Stimulated activated CD8-positive, alpha-beta memory T cell treated with anti-CD3 and anti-CD28 coated beads, Interleukin-15, amount 100 ng/mL, for 48 hours (primary cell): ENCODE measurements around the gene FOXB2.
"Not testable (repeated sequence)": the region's sequence is repeated elsewhere in the genome, so short reads cannot be mapped to it uniquely, and the experiment has no call there.

Experiments
- DNase-seq, 2 donors: peaks; one replicate each; pipeline ENCODE4 v3.0.0-alpha.2; 2020; ENCODE audit warnings: low read depth in 2 of 2

FOXB2 gene

GRCh38 chr9:77016526-77017504 is 2.6 kb upstream of the FOXB2 start:
- no peak for DNase-seq

GRCh38 chr9:77017505-77017894 is 2.0 kb upstream of the FOXB2 start:
- DNase-seq = no peak

GRCh38 chr9:77018058-77018968 is 1.1 kb upstream of the FOXB2 start:
- no peak for DNase-seq

GRCh38 chr9:77018969-77019235 is 553 bp upstream of the FOXB2 start:
- DNase-seq = no peak

- no peak for DNase-seq
Measured at GRCh38 chr9:77019926-77020412, 514 bp downstream of the FOXB2 start.

GRCh38 chr9:77020413-77021290 is 1.2 kb downstream of the FOXB2 start:
- DNase-seq = no peak

- no peak for DNase-seq
Measured at GRCh38 chr9:77021291-77021894, 1.9 kb downstream of the FOXB2 start.

GRCh38 chr9:77021922-77022782 is 2.7 kb downstream of the FOXB2 start:
- DNase-seq = no peak

- DNase-seq = no peak
Measured at GRCh38 chr9:77022783-77023440, 3.5 kb downstream of the FOXB2 start.

- no peak for DNase-seq
Measured at GRCh38 chr9:77023726-77024125, 4.3 kb downstream of the FOXB2 start.

GRCh38 chr9:77024776-77025545 is 5.5 kb downstream of the FOXB2 start:
- DNase-seq = no peak

GRCh38 chr9:77028478-77028877 is 9.0 kb downstream of the FOXB2 start:
- no peak for DNase-seq

GRCh38 chr9:77030045-77030444 is 10.6 kb downstream of the FOXB2 start:
- no peak for DNase-seq

GRCh38 chr9:77038281-77039036 is 19.0 kb downstream of the FOXB2 start:
- DNase-seq = no peak

- no peak for DNase-seq
Measured at GRCh38 chr9:77040340-77040739, 20.9 kb downstream of the FOXB2 start.

- DNase-seq = not testable (repeated sequence)
Measured at GRCh38 chr9:77043743-77044142, 24.3 kb downstream of the FOXB2 start.

GRCh38 chr9:77060681-77061080 is 41.2 kb downstream of the FOXB2 start:
- not testable (repeated sequence) for DNase-seq

- DNase-seq = no peak
Measured at GRCh38 chr9:77063645-77064285, 44.3 kb downstream of the FOXB2 start.
